ENCODE results near the gene BHLHE40.

DNA sequence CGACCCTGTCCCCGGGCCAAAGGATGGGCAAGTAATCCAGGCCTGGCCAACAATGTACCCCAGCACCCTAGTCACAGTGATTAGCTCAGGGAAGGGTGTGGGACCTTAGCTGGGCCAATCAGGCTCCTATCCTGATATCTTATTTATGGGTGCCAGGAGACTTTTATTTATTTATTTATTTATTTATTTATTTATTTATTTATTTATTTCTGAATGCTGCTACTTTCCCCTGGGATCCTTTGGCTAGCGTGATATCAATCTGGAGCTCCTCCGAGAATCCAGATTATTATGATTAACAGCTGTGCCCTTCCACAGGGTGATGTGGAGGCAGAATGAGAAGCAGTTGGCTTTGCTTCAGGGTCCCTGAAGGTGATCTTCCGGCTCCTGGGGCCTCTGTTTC is 32.2 kb upstream of the BHLHE40 start:
- TF ChIP-seq, protein P1, sequence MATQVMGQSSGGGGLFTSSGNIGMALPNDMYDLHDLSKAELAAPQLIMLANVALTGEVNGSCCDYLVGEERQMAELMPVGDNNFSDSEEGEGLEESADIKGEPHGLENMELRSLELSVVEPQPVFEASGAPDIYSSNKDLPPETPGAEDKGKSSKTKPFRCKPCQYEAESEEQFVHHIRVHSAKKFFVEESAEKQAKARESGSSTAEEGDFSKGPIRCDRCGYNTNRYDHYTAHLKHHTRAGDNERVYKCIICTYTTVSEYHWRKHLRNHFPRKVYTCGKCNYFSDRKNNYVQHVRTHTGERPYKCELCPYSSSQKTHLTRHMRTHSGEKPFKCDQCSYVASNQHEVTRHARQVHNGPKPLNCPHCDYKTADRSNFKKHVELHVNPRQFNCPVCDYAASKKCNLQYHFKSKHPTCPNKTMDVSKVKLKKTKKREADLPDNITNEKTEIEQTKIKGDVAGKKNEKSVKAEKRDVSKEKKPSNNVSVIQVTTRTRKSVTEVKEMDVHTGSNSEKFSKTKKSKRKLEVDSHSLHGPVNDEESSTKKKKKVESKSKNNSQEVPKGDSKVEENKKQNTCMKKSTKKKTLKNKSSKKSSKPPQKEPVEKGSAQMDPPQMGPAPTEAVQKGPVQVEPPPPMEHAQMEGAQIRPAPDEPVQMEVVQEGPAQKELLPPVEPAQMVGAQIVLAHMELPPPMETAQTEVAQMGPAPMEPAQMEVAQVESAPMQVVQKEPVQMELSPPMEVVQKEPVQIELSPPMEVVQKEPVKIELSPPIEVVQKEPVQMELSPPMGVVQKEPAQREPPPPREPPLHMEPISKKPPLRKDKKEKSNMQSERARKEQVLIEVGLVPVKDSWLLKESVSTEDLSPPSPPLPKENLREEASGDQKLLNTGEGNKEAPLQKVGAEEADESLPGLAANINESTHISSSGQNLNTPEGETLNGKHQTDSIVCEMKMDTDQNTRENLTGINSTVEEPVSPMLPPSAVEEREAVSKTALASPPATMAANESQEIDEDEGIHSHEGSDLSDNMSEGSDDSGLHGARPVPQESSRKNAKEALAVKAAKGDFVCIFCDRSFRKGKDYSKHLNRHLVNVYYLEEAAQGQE (IDR thresholded peaks at IDR 0.05; ENCODE audit: low read depth, low read length), result no peak
- TF ChIP-seq EP300 (IDR thresholded peaks at IDR 0.05; ENCODE audit: borderline replicate concordance in 1 of 2, low read depth in 1 of 2, low read length in 1 of 2), result no peak
- TF ChIP-seq SIN3A (IDR thresholded peaks at IDR 0.05; ENCODE audit: borderline replicate concordance, low read depth, low read length), result no peak
- TF ChIP-seq, protein P2, sequence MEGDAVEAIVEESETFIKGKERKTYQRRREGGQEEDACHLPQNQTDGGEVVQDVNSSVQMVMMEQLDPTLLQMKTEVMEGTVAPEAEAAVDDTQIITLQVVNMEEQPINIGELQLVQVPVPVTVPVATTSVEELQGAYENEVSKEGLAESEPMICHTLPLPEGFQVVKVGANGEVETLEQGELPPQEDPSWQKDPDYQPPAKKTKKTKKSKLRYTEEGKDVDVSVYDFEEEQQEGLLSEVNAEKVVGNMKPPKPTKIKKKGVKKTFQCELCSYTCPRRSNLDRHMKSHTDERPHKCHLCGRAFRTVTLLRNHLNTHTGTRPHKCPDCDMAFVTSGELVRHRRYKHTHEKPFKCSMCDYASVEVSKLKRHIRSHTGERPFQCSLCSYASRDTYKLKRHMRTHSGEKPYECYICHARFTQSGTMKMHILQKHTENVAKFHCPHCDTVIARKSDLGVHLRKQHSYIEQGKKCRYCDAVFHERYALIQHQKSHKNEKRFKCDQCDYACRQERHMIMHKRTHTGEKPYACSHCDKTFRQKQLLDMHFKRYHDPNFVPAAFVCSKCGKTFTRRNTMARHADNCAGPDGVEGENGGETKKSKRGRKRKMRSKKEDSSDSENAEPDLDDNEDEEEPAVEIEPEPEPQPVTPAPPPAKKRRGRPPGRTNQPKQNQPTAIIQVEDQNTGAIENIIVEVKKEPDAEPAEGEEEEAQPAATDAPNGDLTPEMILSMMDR (IDR thresholded peaks at IDR 0.05), result no peak
- no peak for TF ChIP-seq TEAD4 (IDR thresholded peaks at IDR 0.05; ENCODE audit: borderline replicate concordance, insufficient read depth)
- no peak for TF ChIP-seq EZH2phosphoT487 (IDR thresholded peaks at IDR 0.05; ENCODE audit: borderline replicate concordance, low read depth)
